GM20431 (cell line): Measurements from ENCODE around the gene PRR13.
"Not testable (repeated sequence)": the region's sequence is repeated elsewhere in the genome, so short reads cannot be mapped to it uniquely, and the experiment has no call there.

Experiments used
- in situ Hi-C: fragments of 300-500 bp; cut with MseI, MboI; formaldehyde crosslinking; loops from one replicate; pipeline ENCODE4 v1.15.0; 2020; ENCODE audit warnings: low sequenced_read_pairs; ENCODE audit not compliant: unreplicated experiment

The PRR13 gene, protein sequence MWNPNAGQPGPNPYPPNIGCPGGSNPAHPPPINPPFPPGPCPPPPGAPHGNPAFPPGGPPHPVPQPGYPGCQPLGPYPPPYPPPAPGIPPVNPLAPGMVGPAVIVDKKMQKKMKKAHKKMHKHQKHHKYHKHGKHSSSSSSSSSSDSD

DNA sequence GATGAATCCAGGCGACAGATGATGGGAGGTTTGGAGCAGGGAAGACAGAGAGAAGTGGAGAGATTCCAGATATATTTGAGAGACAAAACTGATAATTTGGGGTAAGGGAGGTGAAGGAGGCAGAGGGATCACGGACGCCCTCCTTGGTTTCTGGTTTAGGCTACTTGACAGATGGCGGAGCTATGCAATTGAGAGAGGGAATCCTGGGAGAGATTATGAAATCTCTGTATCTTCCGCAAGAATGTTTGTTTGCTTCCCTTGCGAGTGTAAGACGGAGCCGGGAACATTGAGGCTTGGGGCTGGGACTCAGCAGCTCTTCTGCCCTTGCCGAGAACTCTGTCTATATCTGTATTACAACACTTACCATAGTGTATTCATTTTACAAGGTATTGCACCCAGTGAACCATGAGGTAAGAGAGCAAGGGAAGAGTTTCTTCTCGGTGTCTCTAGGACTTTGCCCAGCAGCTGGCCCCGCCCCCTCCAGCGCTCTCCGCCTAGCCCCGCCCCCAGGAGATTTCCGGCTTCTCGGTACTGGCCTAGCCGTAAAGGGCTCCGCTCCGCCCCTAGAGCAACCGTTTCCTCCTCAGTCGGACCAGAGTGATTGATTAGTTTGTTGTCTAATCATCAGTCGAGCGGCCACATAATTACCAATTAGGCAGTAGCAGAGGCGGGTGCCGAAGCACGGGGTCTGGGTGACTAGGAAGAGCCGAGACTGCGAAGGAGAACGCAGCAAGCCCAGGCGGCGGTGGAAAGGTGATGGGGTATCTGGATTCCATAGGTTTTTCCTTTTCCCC, at the start of gene PRR13:
Gene PRR13 (plus strand): TSS at position 695 of the 794 bp plus-strand sequence. CDS start 981 bp downstream, outside the sequence.
- in situ Hi-C loops = no loop called here

- in situ Hi-C loops = no loop called here
These were observed 41.6 kb upstream of the PRR13 start for GRCh38 chr12:53399896-53400295.

DNA sequence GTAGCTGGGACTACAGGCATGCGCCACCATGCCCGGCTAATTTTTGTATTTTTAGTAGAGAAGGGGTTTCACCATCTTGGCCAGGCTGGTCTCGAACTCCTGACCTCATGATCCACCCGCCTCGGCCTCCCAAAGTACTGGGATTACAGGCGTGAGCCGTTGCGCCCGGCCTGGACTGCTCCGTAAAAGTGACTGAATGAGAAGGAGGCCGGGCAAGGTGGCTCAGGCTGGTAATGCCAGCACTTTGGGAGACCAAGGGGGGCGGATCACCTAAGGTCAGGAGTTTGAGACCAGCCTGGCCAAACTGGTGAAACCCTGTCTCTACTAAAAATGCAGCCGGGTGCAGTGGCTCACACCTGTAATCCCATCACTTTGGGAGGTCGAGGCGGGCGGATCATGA, 39.2 kb upstream of the PRR13 start:
- in situ Hi-C loops = not testable (repeated sequence)

DNA sequence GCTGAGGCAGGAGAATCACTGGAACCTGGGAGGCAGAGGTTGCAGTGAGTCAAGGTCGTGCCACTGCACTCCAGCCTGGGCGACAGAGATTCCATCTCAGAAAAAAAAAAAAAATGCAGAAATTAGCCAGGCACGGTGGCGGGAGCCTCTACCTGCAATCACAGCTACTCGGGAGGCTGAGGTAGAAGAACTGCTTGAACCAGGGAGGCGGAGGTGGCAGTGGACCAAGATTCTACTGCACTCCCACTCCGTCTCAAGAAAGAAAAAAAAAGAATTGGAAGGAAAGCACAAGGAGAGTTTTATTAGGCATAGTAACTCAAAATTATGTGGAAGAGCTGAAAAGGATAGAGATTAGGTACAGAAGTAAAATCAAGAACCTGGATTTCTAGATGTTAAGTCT, 38.7 kb upstream of the PRR13 start:
- in situ Hi-C loops = no loop called here

GRCh38 chr12:53410951-53411350, 30.6 kb upstream of the PRR13 start:
- in situ Hi-C loops = no loop called here

DNA sequence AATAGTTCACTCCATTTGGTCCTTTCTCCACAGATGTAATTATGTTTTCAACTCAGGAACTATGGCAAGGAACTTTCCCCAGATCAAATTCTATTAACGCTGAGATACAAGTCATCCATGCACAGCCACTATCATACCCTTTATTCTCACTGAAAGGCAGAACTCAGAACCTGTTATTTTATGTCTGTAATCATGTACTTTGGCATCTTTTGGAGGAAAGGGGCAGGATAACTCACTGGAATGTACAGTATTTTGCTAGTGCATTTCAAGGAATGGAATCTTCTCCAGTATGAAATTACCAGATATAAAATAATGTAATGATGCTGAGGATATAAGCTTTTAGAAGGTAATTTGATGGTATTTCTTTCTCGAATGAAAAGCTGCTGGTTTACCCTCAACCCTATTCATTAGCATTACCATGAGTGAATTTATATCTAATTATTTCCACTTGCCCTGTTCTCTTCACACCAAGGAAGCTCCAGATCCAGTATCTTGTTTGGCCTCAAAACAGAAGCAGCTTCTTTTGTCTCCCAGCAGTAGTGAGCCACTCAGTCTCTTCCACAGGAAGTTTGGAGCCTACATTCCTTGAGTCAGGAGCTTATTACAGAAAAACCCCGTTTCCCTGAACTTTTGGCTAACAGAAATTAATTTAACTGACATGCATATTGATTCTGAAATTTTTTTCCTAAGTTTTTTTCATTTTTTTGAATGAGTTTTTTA, 27.9 kb upstream of the PRR13 start:
- in situ Hi-C loops = no loop called here

DNA sequence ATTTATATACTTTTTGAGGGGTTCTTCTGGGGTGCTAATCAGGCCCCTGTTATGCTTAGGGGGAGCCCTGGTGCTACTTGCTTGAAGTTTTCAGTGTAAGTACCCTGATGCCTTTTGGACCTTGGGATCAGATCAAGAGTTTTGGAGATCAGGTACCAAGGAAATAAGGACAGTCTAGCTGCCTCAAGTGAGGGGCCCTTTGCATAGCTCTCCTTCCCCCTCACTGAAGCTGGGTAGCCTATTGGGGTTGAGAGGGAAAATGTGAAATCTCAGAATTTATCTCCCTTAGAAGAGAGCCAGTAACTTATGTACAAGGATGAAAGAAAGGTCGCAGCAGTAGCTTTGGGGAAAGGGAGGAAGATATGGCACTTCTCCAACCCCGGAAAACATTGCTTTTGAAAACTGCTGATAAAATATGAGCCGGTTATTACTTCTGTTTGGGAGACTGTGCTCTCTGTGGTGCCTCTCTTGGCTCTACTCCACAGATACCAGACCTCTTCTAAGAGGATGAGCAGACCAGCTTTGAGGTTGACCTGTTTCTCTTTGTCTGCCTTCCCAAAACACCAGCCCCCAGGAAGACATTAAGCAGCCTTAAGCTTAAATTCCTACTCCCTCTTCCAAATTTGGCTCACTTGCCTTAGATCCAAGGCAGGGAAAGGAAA, 26.6 kb upstream of the PRR13 start:
- in situ Hi-C loops = no loop called here

DNA sequence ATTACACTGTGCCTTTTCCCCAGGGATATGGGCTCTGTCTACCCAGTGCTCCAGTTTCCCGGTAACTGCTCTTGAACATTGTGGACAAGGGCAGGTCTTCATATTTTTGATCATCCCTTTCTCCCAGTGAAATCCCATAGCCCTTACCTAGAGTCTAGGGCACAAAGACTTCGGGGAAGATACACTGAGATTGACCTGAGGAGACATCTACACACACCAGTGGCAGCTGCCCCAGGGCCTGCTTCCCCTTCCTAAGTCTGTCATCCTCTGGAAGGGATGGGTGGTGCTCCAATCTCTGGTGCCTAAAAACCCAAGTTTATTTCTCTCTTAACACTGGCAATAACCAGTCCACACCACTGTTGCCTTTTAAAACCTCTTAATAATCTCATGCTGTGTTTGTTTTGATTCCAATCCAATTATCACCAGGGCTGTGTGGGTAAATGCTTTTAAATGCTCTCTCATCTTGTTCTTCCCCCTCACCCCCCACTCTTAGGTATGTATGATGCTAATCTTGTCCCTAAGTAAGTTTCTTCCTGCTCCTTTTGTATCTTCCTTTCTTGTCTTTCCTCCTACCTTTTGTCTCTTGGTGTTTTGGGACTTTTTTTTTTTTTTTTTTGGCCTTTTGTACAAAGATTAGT, 25.7 kb upstream of the PRR13 start:
- in situ Hi-C loops = not testable (repeated sequence)

DNA sequence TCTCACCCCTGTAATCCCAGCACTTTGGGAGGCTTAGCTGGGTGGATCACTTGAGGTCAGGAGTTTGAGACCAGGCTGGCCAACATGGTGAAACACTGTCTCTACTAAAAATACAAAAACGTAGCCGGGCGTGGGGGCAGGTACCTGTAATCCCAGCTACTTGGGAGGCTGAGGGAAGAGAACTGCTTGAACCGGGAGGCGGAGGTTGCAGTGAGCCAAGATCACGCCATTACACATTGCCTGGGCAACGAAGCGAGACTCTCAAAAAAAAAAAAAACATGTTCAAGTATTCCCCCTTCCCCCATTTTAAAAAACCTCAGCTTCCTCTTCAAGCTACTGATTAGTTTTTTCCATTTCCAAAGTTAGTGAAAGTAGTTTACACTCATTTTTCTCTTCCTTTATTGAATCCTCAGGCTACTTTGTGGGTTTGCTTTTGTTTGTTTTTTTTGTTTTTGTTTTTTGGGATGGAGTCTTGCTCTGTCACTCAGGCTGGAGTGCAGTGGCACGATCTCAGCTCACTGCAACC, 24.2 kb upstream of the PRR13 start:
- in situ Hi-C loops = not testable (repeated sequence)

- in situ Hi-C loops = no loop called here
These were observed 23.3 kb upstream of the PRR13 start for GRCh38 chr12:53418221-53418620.

DNA sequence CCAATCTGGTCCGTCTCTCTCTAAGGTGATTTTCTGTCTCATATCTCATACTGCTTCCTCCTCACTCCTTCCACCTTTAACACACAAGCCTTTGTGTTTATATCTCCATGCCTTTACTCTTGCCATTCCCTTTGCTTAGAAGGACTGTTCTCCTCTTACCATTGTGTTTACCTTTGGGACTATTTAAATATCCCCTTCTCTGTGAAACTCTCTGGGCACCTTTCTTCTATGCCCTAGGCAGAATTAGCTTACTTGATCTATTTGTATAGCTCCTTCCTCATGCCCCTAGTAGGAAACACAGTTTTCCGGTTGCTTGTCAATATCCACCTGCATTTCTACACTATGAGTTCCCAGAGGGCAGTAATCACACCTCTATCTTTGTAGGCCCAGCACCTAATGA, 21.8 kb upstream of the PRR13 start:
- in situ Hi-C loops = loop anchor here (10.0 kb wide), 1 partner anchor 65 kb away; no protein-coding TSS in a partner anchor

DNA sequence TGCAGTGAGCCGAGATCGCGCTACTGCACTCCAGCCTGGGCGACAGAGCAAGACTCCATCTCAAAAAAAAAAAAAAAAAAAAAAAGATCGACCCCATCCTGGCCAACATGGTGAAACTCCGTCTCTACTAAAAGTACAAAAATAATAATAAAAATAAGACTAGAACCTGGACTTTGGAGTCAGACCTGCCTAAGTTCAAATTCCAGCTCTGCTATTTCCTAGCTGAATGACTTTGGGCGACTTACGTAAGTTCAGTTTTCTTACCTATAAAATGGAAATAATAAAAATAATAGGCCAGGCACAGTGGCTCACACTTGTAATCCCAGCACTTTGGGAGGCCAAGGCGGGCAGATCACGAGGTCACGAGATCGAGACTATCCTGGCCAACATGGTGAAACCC, 19.3 kb upstream of the PRR13 start:
- in situ Hi-C loops = loop anchor here (10.0 kb wide), 1 partner anchor 67 kb away; no protein-coding TSS in a partner anchor

GRCh38 chr12:53423597-53423996, 17.9 kb upstream of the PRR13 start, which contains the start of gene AMHR2:
AMHR2 (plus strand) TSS chr12:53423855; CDS start chr12:53423935, 80 bp downstream.
- in situ Hi-C loops = loop anchor here (10.0 kb wide), 1 partner anchor 69 kb away; no protein-coding TSS in a partner anchor

DNA sequence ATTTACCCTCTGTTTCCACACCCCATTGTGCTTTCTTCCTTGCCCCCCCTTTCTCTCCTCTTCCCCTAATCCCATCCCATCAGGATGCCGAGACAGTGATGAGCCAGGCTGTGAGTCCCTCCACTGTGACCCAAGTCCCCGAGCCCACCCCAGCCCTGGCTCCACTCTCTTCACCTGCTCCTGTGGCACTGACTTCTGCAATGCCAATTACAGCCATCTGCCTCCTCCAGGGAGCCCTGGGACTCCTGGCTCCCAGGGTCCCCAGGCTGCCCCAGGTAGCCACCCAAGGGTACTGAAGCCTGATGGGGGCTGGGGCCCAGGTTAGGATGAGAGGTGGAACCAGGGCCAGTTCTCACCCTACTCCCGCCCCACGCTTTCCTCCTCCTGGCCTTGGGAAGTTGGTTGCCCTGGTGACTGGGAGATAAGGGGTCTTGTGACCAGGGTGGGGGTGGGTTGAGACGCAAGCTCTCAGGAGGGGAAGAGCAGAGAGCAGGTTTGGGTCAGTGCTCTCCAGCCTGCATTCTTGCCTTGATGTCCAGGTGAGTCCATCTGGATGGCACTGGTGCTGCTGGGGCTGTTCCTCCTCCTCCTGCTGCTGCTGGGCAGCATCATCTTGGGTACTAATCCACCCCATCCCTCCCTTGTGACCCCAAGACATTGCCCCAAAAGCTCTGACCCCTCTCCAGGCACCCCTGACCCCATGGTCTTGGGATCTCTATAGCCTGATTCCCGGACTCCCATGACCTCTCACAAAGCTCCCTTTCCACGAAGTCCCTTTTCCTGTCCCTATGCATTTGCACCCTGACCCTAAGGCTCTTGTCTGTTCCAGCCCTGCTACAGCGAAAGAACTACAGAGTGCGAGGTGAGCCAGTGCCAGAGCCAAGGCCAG, 16.7 kb upstream of the PRR13 start:
- in situ Hi-C loops = loop anchor here (10.0 kb wide), 1 partner anchor 70 kb away; no protein-coding TSS in a partner anchor

DNA sequence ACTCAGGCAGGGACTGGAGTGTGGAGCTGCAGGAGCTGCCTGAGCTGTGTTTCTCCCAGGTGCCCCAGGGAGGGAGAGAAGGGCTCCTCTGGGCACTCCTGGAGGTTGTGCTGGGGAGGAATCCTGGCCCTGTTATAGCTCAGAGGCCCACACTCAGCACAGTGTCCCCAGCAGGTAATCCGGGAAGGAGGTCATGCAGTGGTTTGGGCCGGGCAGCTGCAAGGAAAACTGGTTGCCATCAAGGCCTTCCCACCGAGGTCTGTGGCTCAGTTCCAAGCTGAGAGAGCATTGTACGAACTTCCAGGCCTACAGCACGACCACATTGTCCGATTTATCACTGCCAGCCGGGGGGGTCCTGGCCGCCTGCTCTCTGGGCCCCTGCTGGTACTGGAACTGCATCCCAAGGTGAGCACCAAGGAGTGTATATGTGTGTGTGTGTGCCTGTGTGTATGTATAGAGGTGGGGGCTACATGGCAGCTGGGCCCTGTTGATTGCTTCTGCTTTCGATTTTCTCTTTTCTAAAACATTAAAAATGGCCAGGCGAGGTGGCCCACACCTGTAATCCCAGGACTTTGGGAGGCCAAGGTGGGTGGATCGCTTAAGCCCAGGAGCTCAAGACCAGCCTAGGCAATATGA, 15.9 kb upstream of the PRR13 start:
- in situ Hi-C loops = loop anchor here (10.0 kb wide), 1 partner anchor 71 kb away; no protein-coding TSS in a partner anchor

DNA sequence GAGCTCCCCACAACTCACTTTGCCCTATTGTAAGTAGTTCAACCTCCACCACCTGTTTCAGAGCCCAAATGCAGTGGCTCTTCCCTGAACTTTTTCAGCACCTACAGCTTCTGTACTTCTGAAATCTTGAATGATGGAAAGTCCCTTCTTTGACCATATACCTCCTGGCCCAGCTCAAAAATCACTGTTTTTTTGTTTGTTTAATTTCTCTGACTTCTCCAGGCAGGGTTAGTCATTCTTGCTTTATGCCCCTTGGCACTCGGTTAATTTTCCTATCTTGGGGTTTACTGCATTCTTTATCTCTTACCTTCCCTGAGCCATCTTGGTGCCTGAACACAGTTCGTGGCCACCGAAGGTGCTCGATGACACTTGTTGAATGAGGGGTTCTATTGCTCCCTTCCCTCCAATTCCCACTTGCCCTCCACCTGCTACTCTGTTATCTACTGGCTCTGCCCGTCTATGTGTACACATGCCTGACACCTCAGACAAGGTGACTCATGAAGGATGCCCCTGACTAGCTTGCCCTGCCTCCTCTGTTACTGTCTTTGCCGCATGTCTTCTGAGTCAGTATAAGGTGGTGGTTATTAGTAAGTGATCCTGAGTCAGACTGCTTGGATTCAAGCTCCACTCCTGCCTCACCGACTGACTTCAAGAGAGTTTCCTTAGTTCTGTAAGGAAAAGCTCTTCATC, 13.5 kb upstream of the PRR13 start:
- in situ Hi-C loops = loop anchor here (10.0 kb wide), 1 partner anchor 73 kb away; no protein-coding TSS in a partner anchor

GRCh38 chr12:53428741-53429140, 12.8 kb upstream of the PRR13 start:
- in situ Hi-C loops = loop anchor here (10.0 kb wide), 1 partner anchor 74 kb away; no protein-coding TSS in a partner anchor
